HepG2 (cell line): ENCODE measurements around the gene STC2. TPM values are rescaled to one million over a fixed set of nuclear protein-coding genes. Genes with fewer than 3 reads are reported as not detected.

Experiments
- ATAC-seq: fragments of 200-7000 bp; cut with Tn5 transposase; 3 replicates; pipeline ENCODE4 v1.9.1; 2020; ENCODE audit warnings: mild to moderate bottlenecking, moderate library complexity
- BruUV-seq: library from RNA; stranded (reverse); fragments of 400-500 nt; replicated peaks from 2 replicates; lab custom pipeline; 2021; lab: Mats Ljungman, UMichigan
- CTCF ChIA-PET: fragments of 300-600 bp; formaldehyde crosslinking; extraction: SDS; loops from one replicate; lab custom pipeline; 2021; ENCODE audit warnings: low total read pairs, inconsistent platforms, low intra/inter-chr PET ratio; lab: Yijun Ruan, JAX
- POLR2A ChIA-PET: fragments of 350-600 bp; sonication (Branson Sonifier 250); formaldehyde crosslinking; loops from one replicate; lab custom pipeline; 2020; ENCODE audit warnings: antibody characterized with exemption, inconsistent platforms; lab: Yijun Ruan, JAX
- DNase-seq: peaks from one replicate; pipeline ENCODE4 v3.0.0-alpha.2; 2015; ENCODE audit warnings: low spot score
- FAIRE-seq: peaks from 3 replicates; lab custom pipeline; 2011; peaks lifted over from hg19 to GRCh38; lab: Jason Lieb, UNC
- H2AFZ ChIP-seq: one replicate; pipeline ENCODE4 v1.6.1; 2011; ENCODE audit warnings: low read length, inconsistent platforms
- H3K27ac ChIP-seq: fragments of 300-600 bp; 3 replicates; pipeline ENCODE4 v1.8.0; 2011; ENCODE audit warnings: mixed run types, mild to moderate bottlenecking, mixed read lengths, low read length, inconsistent platforms; ENCODE audit not compliant: insufficient read depth; ENCODE audit errors: extremely low read length
- H3K27me3 ChIP-seq, 2 experiments: fragments of 200-600 bp in 1 of 2; 2 replicates in 1 of 2; 3 replicates in 1 of 2; pipeline versions ENCODE4 v1.6.0 to v1.8.0; 2011; ENCODE audit warnings: low read length in 2 of 2, mild to moderate bottlenecking in 2 of 2, moderate library complexity in 2 of 2, inconsistent platforms in 1 of 2; ENCODE audit not compliant: insufficient read depth in 2 of 2, control insufficient read depth in 1 of 2
- H3K36me3 ChIP-seq, 2 experiments: fragments of 200-600 bp in 1 of 2; replicated peaks in 1 of 2; 2 replicates in 1 of 2; 3 replicates in 1 of 2; pipeline versions ENCODE4 v1.5.1 to v1.8.0; 2011; ENCODE audit warnings: low read length in 2 of 2, inconsistent platforms in 1 of 2; ENCODE audit not compliant: insufficient read depth in 2 of 2, control insufficient read depth in 1 of 2
- H3K4me1 ChIP-seq: 2 replicates; pipeline ENCODE4 v1.5.1; 2012; ENCODE audit warnings: low read length, inconsistent platforms; ENCODE audit not compliant: insufficient read depth
- H3K4me2 ChIP-seq: 2 replicates; pipeline ENCODE4 v1.6.0; 2011; ENCODE audit warnings: low read depth, low read length, inconsistent platforms
- H3K4me3 ChIP-seq, 3 experiments: fragments of 200-600 bp in 1 of 3; sonication (generic), shearing (Covaris generic) in 1 of 3; replicated peaks in 1 of 3; 2 replicates each; pipeline ENCODE4 v1.5.1; 2011 to 2016; ENCODE audit warnings: low read length in 3 of 3, inconsistent platforms in 2 of 3, low read depth in 2 of 3, mild to moderate bottlenecking in 2 of 3, control low read depth in 1 of 3, mixed read lengths in 1 of 3; ENCODE audit not compliant: insufficient read depth in 1 of 3
- H3K79me2 ChIP-seq: one replicate; pipeline ENCODE4 v1.6.1; 2011; ENCODE audit warnings: low read length, inconsistent platforms; ENCODE audit not compliant: insufficient read depth
- H3K9ac ChIP-seq: 2 replicates; pipeline ENCODE4 v1.6.0; 2011; ENCODE audit warnings: mild to moderate bottlenecking, low read depth, low read length, inconsistent platforms; ENCODE audit not compliant: insufficient read depth
- H3K9me3 ChIP-seq: 2 replicates; pipeline ENCODE4 v1.5.1; 2012; ENCODE audit warnings: mild to moderate bottlenecking, low read length
- H4K20me1 ChIP-seq: 2 replicates; pipeline ENCODE4 v1.6.0; 2011; ENCODE audit warnings: inconsistent platforms, mild to moderate bottlenecking, low read length, moderate library complexity; ENCODE audit not compliant: insufficient read depth
- MTF1 ChIP-seq: sonication (generic); formaldehyde crosslinking; IDR thresholded peaks from 2 replicates; pipeline ENCODE4 v1.5.0; 2020; ENCODE audit warnings: missing genetic modification reagents
- ZNF354B ChIP-seq: sonication (generic); formaldehyde crosslinking; IDR thresholded peaks from 2 replicates; pipeline ENCODE4 v1.8.0; 2022; ENCODE audit warnings: mild to moderate bottlenecking, missing genetic modification reagents
- ZNF768 ChIP-seq: sonication (generic); formaldehyde crosslinking; IDR thresholded peaks from 2 replicates; pipeline ENCODE4 v1.4.0; 2020; ENCODE audit warnings: missing genetic modification reagents
- whole genome bisulfite sequencing: methylation state at CpG from one replicate; pipeline ENCODE4 v1.1.6; 2017; ENCODE audit warnings: low lambda C conversion rate; 5-methylcytosine and 5-hydroxymethylcytosine counted together
- in situ Hi-C: cut with HindIII; loops from 2 replicates; pipeline ENCODE4 v1.10.0; 2017; ENCODE audit warnings: low pct_unique_long_range_greater_than_20kb; ENCODE audit not compliant: extremely low pct_ligation_motif_present
- intact Hi-C: fragments of 100-400 bp; cut with micrococcal nuclease; formaldehyde crosslinking; loops from one replicate; pipeline ENCODE4 v1.10.0; 2022; ENCODE audit not compliant: unreplicated experiment
- polyA plus RNA-seq, 8 experiments: library from polyadenylated mRNA; depleted of rRNA in 3 of 8; stranded (reverse) in 7 of 8; unstranded in 1 of 8; fragments of >200 nt; fragmentation: Illumina TruSeq in 4 of 8; extraction: Trizol in 4 of 8; gene quantifications; 2 replicates each; pipeline versions ENCODE4 v1.2.1 to v1.2.3, GENCODE V29; 2011 to 2016; ENCODE audit warnings: low read depth in 4 of 8, missing spikeins in 1 of 8, mixed read lengths in 1 of 8; ENCODE audit not compliant: insufficient read depth in 1 of 8
- total RNA-seq, 5 experiments: library from RNA; depleted of rRNA; stranded (reverse); fragments of >200 nt; fragmentation: Illumina TruSeq; extraction: Trizol; gene quantifications; 2 replicates each; pipeline ENCODE4 v1.2.3, GENCODE V29; 2016; ENCODE audit warnings: low read depth in 1 of 5
- TF ChIP-seq, protein P1 (sequence below), 2 experiments: fragments of 450-650 bp in 1 of 2; sonication (generic) in 1 of 2; formaldehyde crosslinking; IDR thresholded peaks; 2 replicates each; pipeline versions ENCODE4 v1.5.0 to v1.8.0; 2020 to 2022; ENCODE audit warnings: mild to moderate bottlenecking in 1 of 2, missing genetic modification reagents in 1 of 2
- TF ChIP-seq, protein P2 (sequence below): sonication (generic); formaldehyde crosslinking; IDR thresholded peaks from 2 replicates; pipeline ENCODE4 v1.5.0; 2020; ENCODE audit warnings: mild to moderate bottlenecking, missing genetic modification reagents, borderline replicate concordance

The STC2 gene
- total and polyA plus RNA-seq, 2 of the 13 experiments (the other 11 are each of a cell fraction or from before 2014, with no cell fraction given): 27.1 to 69.2 TPM

DNA sequence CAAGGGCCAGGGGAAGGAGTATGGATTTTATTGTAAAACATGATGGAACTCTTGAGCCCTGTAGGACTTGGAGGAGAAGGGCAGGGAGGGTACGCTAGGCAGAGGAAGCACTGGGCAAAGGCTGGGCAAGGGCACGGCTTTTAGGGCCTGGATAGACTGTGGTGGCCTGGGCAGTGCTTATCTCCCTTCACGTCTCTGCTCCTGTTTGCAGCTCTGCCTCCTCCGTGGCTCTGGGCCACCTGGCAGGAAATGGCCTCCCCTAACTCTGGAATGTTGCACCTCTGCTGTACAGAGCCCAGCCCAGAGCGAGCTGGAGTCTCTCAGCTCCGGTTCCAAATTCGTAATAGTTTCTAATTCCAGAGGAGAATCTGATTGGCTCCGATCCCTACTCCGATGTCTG, 12.2 kb upstream of the STC2 start:
- no peak overlapping the region for H3K4me3 ChIP-seq
- POLR2A ChIA-PET: no interaction called here
- intact Hi-C loops (no loop called here), in situ Hi-C loops (no loop called here)
- no peak overlapping the region for H3K9ac ChIP-seq
- no TSS peak for BruUV-seq
- H3K9me3 ChIP-seq: no peaks in the 10 kb centered on the region
- ATAC-seq (no peak), DNase-seq (no peak), FAIRE-seq (no peak)
- WGBS: 78% methylated on average over 7 of the region's 9 CpGs
- no peak overlapping the region for H3K27ac ChIP-seq
- H3K4me1 ChIP-seq: peaks cover 9% of the 10 kb centered on the region; the same call in 1 of the 2 replicates
- no peak overlapping the region for H2AFZ ChIP-seq
- no peaks in the 10 kb centered on the region for H3K36me3 ChIP-seq
- no peak overlapping the region for H3K4me2 ChIP-seq
- H3K27me3 ChIP-seq: peaks cover 0 to 3% of the 10 kb centered on the region in 2 experiments; a peak in 2 of 5 replicates
- H3K79me2 ChIP-seq: no peaks in the 10 kb centered on the region
- CTCF ChIA-PET: no interaction called here
- H4K20me1 ChIP-seq: no peaks in the 10 kb centered on the region
- TF ChIP-seq MTF1 (CRISPR knock-in tag) (no peak), ZNF768 (CRISPR knock-in tag) (no peak), ZNF354B (CRISPR knock-in tag) (no peak)
- TF ChIP-seq, protein P1, sequence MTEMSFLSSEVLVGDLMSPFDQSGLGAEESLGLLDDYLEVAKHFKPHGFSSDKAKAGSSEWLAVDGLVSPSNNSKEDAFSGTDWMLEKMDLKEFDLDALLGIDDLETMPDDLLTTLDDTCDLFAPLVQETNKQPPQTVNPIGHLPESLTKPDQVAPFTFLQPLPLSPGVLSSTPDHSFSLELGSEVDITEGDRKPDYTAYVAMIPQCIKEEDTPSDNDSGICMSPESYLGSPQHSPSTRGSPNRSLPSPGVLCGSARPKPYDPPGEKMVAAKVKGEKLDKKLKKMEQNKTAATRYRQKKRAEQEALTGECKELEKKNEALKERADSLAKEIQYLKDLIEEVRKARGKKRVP (CRISPR knock-in tag; IDR thresholded peaks at IDR 0.05): no peak
- TF ChIP-seq, protein P2, sequence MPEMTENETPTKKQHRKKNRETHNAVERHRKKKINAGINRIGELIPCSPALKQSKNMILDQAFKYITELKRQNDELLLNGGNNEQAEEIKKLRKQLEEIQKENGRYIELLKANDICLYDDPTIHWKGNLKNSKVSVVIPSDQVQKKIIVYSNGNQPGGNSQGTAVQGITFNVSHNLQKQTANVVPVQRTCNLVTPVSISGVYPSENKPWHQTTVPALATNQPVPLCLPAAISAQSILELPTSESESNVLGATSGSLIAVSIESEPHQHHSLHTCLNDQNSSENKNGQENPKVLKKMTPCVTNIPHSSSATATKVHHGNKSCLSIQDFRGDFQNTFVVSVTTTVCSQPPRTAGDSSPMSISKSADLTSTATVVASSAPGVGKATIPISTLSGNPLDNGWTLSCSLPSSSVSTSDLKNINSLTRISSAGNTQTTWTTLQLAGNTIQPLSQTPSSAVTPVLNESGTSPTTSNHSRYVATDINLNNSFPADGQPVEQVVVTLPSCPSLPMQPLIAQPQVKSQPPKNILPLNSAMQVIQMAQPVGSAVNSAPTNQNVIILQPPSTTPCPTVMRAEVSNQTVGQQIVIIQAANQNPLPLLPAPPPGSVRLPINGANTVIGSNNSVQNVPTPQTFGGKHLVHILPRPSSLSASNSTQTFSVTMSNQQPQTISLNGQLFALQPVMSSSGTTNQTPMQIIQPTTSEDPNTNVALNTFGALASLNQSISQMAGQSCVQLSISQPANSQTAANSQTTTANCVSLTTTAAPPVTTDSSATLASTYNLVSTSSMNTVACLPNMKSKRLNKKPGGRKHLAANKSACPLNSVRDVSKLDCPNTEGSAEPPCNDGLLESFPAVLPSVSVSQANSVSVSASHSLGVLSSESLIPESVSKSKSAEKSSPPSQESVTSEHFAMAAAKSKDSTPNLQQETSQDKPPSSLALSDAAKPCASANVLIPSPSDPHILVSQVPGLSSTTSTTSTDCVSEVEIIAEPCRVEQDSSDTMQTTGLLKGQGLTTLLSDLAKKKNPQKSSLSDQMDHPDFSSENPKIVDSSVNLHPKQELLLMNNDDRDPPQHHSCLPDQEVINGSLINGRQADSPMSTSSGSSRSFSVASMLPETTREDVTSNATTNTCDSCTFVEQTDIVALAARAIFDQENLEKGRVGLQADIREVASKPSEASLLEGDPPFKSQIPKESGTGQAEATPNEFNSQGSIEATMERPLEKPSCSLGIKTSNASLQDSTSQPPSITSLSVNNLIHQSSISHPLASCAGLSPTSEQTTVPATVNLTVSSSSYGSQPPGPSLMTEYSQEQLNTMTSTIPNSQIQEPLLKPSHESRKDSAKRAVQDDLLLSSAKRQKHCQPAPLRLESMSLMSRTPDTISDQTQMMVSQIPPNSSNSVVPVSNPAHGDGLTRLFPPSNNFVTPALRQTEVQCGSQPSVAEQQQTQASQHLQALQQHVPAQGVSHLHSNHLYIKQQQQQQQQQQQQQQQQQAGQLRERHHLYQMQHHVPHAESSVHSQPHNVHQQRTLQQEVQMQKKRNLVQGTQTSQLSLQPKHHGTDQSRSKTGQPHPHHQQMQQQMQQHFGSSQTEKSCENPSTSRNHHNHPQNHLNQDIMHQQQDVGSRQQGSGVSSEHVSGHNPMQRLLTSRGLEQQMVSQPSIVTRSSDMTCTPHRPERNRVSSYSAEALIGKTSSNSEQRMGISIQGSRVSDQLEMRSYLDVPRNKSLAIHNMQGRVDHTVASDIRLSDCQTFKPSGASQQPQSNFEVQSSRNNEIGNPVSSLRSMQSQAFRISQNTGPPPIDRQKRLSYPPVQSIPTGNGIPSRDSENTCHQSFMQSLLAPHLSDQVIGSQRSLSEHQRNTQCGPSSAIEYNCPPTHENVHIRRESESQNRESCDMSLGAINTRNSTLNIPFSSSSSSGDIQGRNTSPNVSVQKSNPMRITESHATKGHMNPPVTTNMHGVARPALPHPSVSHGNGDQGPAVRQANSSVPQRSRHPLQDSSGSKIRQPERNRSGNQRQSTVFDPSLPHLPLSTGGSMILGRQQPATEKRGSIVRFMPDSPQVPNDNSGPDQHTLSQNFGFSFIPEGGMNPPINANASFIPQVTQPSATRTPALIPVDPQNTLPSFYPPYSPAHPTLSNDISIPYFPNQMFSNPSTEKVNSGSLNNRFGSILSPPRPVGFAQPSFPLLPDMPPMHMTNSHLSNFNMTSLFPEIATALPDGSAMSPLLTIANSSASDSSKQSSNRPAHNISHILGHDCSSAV (CRISPR knock-in tag): no peak
